PC-9 (cell line): ENCODE measurements around the gene PON3. TPM values are rescaled to one million over a fixed set of nuclear protein-coding genes. Genes with fewer than 3 reads are reported as not detected.

Experiments
- BruUV-seq: library from RNA; stranded (reverse); fragments of 400-500 nt; replicated peaks from 2 replicates; lab custom pipeline; 2021; lab: Mats Ljungman, UMichigan
- CTCF ChIA-PET: fragments of 300-600 bp; sonication (Branson Sonifier 250); formaldehyde crosslinking; loops from one replicate; lab custom pipeline; 2022; ENCODE audit warnings: antibody characterized with exemption; lab: Charles Lee
- POLR2A ChIA-PET: fragments of 300-600 bp; sonication (Branson Sonifier 250); formaldehyde crosslinking; loops from one replicate; lab custom pipeline; 2022; ENCODE audit warnings: antibody characterized with exemption; ENCODE audit not compliant: unreplicated experiment; lab: Charles Lee
- DNase-seq, 2 experiments: peaks; one replicate each; pipeline versions ENCODE4 v3.0.0 to v3.0.0-alpha.2; 2015 to 2022; ENCODE audit warnings: mixed read lengths in 1 of 2
- H2AFZ ChIP-seq: fragments of 200-600 bp; sonication (generic); 2 replicates; pipeline ENCODE4 v1.8.1; 2017; ENCODE audit warnings: antibody characterized with exemption
- H3F3A ChIP-seq: fragments of 200-600 bp; sonication (generic); 2 replicates; pipeline ENCODE4 v1.8.1; 2017; ENCODE audit warnings: antibody characterized with exemption, mild to moderate bottlenecking, low read depth; ENCODE audit not compliant: insufficient read depth
- H3K27ac ChIP-seq: fragments of 200-600 bp; sonication (generic); 2 replicates; pipeline ENCODE4 v1.6.1; 2016; ENCODE audit warnings: mixed run types
- H3K27me3 ChIP-seq: fragments of 200-600 bp; sonication (generic); 2 replicates; pipeline ENCODE4 v1.6.1; 2016; ENCODE audit warnings: low read depth, mixed run types; ENCODE audit not compliant: insufficient read depth
- H3K36me3 ChIP-seq: fragments of 200-600 bp; sonication (generic); 2 replicates; pipeline ENCODE4 v1.6.1; 2016; ENCODE audit warnings: low read depth, mixed run types
- H3K4me1 ChIP-seq: fragments of 200-600 bp; sonication (generic); replicated peaks from 2 replicates; pipeline ENCODE4 v1.6.1; 2016; ENCODE audit warnings: mixed run types; ENCODE audit not compliant: insufficient read depth
- H3K4me2 ChIP-seq: fragments of 200-600 bp; sonication (generic); 2 replicates; pipeline ENCODE4 v1.6.1; 2017; ENCODE audit warnings: mixed run types
- H3K4me3 ChIP-seq: fragments of 200-600 bp; sonication (generic); 2 replicates; pipeline ENCODE4 v1.6.1; 2016; ENCODE audit warnings: mixed run types
- H3K79me2 ChIP-seq: fragments of 200-600 bp; sonication (generic); 2 replicates; pipeline ENCODE4 v1.6.1; 2017; ENCODE audit warnings: low read depth, mixed run types
- H3K9me2 ChIP-seq: fragments of 200-600 bp; sonication (generic); 2 replicates; pipeline ENCODE4 v1.8.1; 2017; ENCODE audit warnings: mild to moderate bottlenecking; ENCODE audit not compliant: insufficient read depth
- H3K9me3 ChIP-seq: fragments of 200-600 bp; sonication (generic); 2 replicates; pipeline ENCODE4 v1.8.1; 2016; ENCODE audit warnings: low read depth; ENCODE audit not compliant: insufficient read depth
- H4K20me1 ChIP-seq: fragments of 200-600 bp; sonication (generic); 2 replicates; pipeline ENCODE4 v1.8.1; 2017; ENCODE audit not compliant: insufficient read depth
- EZH2 ChIP-seq: fragments of 200-600 bp; sonication (generic); IDR thresholded peaks from 2 replicates; pipeline ENCODE4 v1.8.0; 2017; ENCODE audit warnings: antibody characterized with exemption, low read depth
- intact Hi-C: fragments of 100-400 bp; cut with micrococcal nuclease; formaldehyde crosslinking; loops from one replicate; pipeline ENCODE4 v1.10.0; 2022; ENCODE audit not compliant: unreplicated experiment
- total RNA-seq: library from RNA; stranded (reverse); gene quantifications from 2 replicates; pipeline ENCODE4 v1.2.3, GENCODE V29; 2021
- TF ChIP-seq, protein P1 (sequence below): fragments of 200-600 bp; sonication (generic); conservative IDR thresholded peaks from 2 replicates; pipeline ENCODE4 v1.6.1; 2017; ENCODE audit warnings: mixed run types, antibody characterized with exemption, mild to moderate bottlenecking, moderate library complexity

PON3 gene
- total RNA-seq, 1 experiment from 2014 or later = 0.85 TPM

DNA sequence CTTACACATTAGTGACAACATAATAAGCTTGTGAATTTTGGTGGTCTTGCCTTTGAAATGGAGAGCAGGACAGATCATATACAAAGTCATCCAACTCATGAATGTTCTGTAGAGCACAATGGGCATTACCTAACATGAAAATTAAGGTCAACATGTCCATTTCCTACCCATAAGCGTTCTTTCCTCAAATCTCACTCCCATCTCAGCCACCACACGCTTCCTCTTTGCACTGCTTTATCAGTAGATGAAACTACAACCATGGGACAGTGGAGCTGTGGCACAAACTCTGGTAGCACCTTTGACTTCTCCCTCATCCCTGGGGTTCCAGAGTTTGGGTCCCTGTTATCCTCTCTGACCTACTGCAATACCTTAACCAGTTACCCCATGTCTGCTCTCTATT, 36.4 kb upstream of the PON3 start:
- Histone ChIP-seq H4K20me1 (no peaks in the 10 kb centered on the region), H3K4me2 (no peak overlapping the region), H3K9me2 (no peaks in the 10 kb centered on the region), H3K27me3 (no peaks in the 10 kb centered on the region), H3K27ac (no peak overlapping the region), H2AFZ (no peak overlapping the region), H3K9me3 (no peaks in the 10 kb centered on the region), H3K36me3 (no peaks in the 10 kb centered on the region), H3K79me2 (0 out of 2 replicates have a peak, but pooled peaks cover 4% of the 10 kb centered on the region), H3K4me3 (no peak overlapping the region), H3F3A (no peaks in the 10 kb centered on the region; the same call in 1 of the 2 replicates), H3K4me1 (peaks cover 11% of the 10 kb centered on the region)
- DNase-seq = no peak
- TF ChIP-seq, protein P1, sequence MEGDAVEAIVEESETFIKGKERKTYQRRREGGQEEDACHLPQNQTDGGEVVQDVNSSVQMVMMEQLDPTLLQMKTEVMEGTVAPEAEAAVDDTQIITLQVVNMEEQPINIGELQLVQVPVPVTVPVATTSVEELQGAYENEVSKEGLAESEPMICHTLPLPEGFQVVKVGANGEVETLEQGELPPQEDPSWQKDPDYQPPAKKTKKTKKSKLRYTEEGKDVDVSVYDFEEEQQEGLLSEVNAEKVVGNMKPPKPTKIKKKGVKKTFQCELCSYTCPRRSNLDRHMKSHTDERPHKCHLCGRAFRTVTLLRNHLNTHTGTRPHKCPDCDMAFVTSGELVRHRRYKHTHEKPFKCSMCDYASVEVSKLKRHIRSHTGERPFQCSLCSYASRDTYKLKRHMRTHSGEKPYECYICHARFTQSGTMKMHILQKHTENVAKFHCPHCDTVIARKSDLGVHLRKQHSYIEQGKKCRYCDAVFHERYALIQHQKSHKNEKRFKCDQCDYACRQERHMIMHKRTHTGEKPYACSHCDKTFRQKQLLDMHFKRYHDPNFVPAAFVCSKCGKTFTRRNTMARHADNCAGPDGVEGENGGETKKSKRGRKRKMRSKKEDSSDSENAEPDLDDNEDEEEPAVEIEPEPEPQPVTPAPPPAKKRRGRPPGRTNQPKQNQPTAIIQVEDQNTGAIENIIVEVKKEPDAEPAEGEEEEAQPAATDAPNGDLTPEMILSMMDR = no peak
- no peak for TF ChIP-seq EZH2
- ChIA-PET POLR2A (no interaction called here), CTCF (no interaction called here)
- no TSS peak for BruUV-seq
- intact Hi-C loops = no loop called here

- Histone ChIP-seq H3K4me3 (no peak overlapping the region), H3K36me3 (no peaks in the 10 kb centered on the region), H3K27ac (no peak overlapping the region), H3K27me3 (no peaks in the 10 kb centered on the region), H3F3A (no peaks in the 10 kb centered on the region; the same call in 1 of the 2 replicates), H3K9me3 (no peaks in the 10 kb centered on the region), H3K79me2 (0 out of 2 replicates have a peak, but pooled peaks cover 4% of the 10 kb centered on the region), H2AFZ (no peak overlapping the region), H4K20me1 (no peaks in the 10 kb centered on the region), H3K9me2 (no peaks in the 10 kb centered on the region), H3K4me2 (no peak overlapping the region), H3K4me1 (peaks cover 11% of the 10 kb centered on the region)
- TF ChIP-seq, protein P1 = no peak
- no peak for TF ChIP-seq EZH2
- ChIA-PET CTCF (no interaction called here), POLR2A (no interaction called here)
- intact Hi-C loops = no loop called here
- DNase-seq = no peak
- no TSS peak for BruUV-seq
Observed at GRCh38 chr7:95430864-95431263, 34.7 kb upstream of the PON3 start.

DNA sequence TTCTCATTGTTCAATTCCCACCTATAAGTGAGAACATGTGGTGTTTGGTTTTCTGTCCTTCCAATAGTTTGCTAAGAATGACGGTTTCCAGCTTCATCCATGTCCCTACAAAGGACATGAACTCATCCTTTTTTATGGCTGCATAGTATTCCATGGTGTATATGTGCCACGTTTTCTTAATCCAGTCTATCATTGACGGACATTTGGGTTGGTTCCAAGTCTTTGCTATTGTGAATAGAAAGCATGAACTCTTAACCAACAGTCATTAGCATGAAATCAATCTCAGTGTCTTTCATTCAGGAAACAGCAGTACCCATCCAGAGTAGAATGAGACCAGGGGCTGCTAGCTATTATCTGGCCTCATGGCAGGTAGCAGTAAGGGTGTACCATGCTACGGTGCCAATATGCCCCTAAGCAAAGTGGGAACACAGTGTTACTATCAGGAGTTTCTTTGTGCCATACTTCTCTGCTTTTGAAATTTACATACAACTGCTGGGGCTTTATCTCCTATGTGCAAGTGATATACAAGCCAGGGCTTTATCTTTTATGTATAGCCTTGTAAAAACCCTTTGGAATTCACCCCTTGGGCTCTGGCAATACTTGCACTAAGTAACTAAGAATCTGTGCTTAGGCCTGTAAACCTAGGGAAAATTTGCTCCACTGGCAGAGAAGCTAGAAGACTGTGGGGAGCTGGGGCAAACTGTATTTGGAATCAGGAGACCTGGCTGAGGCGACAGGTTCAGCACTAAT, 33.2 kb upstream of the PON3 start:
- no peaks in the 10 kb centered on the region for H3K9me2 ChIP-seq
- intact Hi-C loops = no loop called here
- H2AFZ ChIP-seq = no peak overlapping the region
- no peak for DNase-seq
- no peak overlapping the region for H3K4me2 ChIP-seq
- POLR2A ChIA-PET = interaction anchor here (0.6 kb wide), 1 partner anchor 18 kb away, joined by 3 read pairs; no protein-coding TSS in a partner anchor
- H3K9me3 ChIP-seq = no peaks in the 10 kb centered on the region
- no peaks in the 10 kb centered on the region; the same call in 1 of the 2 replicates for H3F3A ChIP-seq
- no peak overlapping the region for H3K4me3 ChIP-seq
- no peaks in the 10 kb centered on the region for H3K36me3 ChIP-seq
- TF ChIP-seq EZH2 = no peak
- TF ChIP-seq, protein P1 = no peak
- 0 out of 2 replicates have a peak, but pooled peaks cover 4% of the 10 kb centered on the region for H3K79me2 ChIP-seq
- peaks cover 7% of the 10 kb centered on the region for H3K4me1 ChIP-seq
- H3K27me3 ChIP-seq = no peaks in the 10 kb centered on the region
- CTCF ChIA-PET = no interaction called here
- no peaks in the 10 kb centered on the region for H4K20me1 ChIP-seq
- no TSS peak for BruUV-seq
- no peak overlapping the region for H3K27ac ChIP-seq
